ENCODE measurements around the gene LAD1.

The LAD1 gene

DNA sequence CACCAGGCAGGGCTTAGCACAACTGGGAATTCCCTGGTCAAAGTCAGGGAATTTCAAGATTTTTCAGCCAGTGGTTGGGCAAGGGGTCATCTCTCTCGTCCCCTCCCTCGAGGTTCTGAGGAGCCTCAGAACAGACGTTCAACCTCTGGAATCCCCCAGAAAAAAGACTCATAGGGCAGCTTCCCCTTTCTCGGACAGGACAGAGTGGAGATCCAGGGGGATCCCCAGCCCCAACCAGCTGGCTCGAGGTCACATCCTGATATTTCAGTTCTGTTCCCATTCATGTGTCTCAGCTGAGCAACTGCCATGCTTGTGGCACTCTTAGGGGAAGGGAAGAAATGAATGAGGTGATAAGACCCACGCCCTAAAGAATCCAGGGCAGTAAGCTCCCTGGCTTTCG lies 4.9 kb upstream of the LAD1 start:
- no peaks in the 10 kb centered on the region for H3K36me3 ChIP-seq (ENCODE audit: insufficient read depth, low read length)
- H3K27ac ChIP-seq (ENCODE audit: low read depth, low read length, poor library complexity, severe bottlenecking), result no peak overlapping the region
- no peak overlapping the region for H3K4me3 ChIP-seq (ENCODE audit: low read depth, low read length, poor library complexity, severe bottlenecking)
- H2AFZ ChIP-seq (ENCODE audit: low read length), result no peak overlapping the region
- H3F3A ChIP-seq (ENCODE audit: insufficient read depth, low read length), result no peaks in the 10 kb centered on the region
- H3K9me2 ChIP-seq (ENCODE audit: low read depth, low read length), result no peaks in the 10 kb centered on the region
- H3K4me1 ChIP-seq (ENCODE audit: insufficient read depth, low read length, severe bottlenecking), result no peaks in the 10 kb centered on the region
- no peaks in the 10 kb centered on the region for H4K20me1 ChIP-seq (ENCODE audit: insufficient read depth, low read length)
- H3K9ac ChIP-seq (ENCODE audit: low read length), result no peak overlapping the region
- H3K27me3 ChIP-seq (ENCODE audit: insufficient read depth, low read length), result peaks cover 7% of the 10 kb centered on the region; the same call in 1 of the 2 replicates
- H3K79me2 ChIP-seq (ENCODE audit: insufficient read depth, low read length), result no peaks in the 10 kb centered on the region
- H3K4me2 ChIP-seq (ENCODE audit: low read length), result no peak overlapping the region
- no peak for TF ChIP-seq CTCF (IDR thresholded peaks at IDR 0.05; ENCODE audit: low read length)
- TF ChIP-seq EZH2 (IDR thresholded peaks at IDR 0.05; ENCODE audit: borderline replicate concordance, low read length), result no peak
- H3K9me3 ChIP-seq (ENCODE audit: low read length), result no peaks in the 10 kb centered on the region

- no peaks in the 10 kb centered on the region for H3K4me1 ChIP-seq (ENCODE audit: insufficient read depth, low read length, severe bottlenecking)
- no peaks in the 10 kb centered on the region for H3K36me3 ChIP-seq (ENCODE audit: insufficient read depth, low read length)
- no peaks in the 10 kb centered on the region for H3K9me3 ChIP-seq (ENCODE audit: low read length)
- no peaks in the 10 kb centered on the region for H3F3A ChIP-seq (ENCODE audit: insufficient read depth, low read length)
- no peak overlapping the region for H2AFZ ChIP-seq (ENCODE audit: low read length)
- H3K9ac ChIP-seq (ENCODE audit: low read length), result no peak overlapping the region
- H3K9me2 ChIP-seq (ENCODE audit: low read depth, low read length), result no peaks in the 10 kb centered on the region
- H3K27me3 ChIP-seq (ENCODE audit: insufficient read depth, low read length), result peaks cover 7% of the 10 kb centered on the region; the same call in 1 of the 2 replicates
- no peak overlapping the region for H3K4me3 ChIP-seq (ENCODE audit: low read depth, low read length, poor library complexity, severe bottlenecking)
- H3K4me2 ChIP-seq (ENCODE audit: low read length), result no peak overlapping the region
- H3K27ac ChIP-seq (ENCODE audit: low read depth, low read length, poor library complexity, severe bottlenecking), result no peak overlapping the region
- H4K20me1 ChIP-seq (ENCODE audit: insufficient read depth, low read length), result no peaks in the 10 kb centered on the region
- H3K79me2 ChIP-seq (ENCODE audit: insufficient read depth, low read length), result no peaks in the 10 kb centered on the region
- TF ChIP-seq CTCF (IDR thresholded peaks at IDR 0.05; ENCODE audit: low read length) (no peak), EZH2 (IDR thresholded peaks at IDR 0.05; ENCODE audit: borderline replicate concordance, low read length) (no peak)
Measured at GRCh38 chr1:201403359-201403758, 4.2 kb upstream of the LAD1 start.

- no peak overlapping the region for H3K4me3 ChIP-seq (ENCODE audit: low read depth, low read length, poor library complexity, severe bottlenecking)
- no peaks in the 10 kb centered on the region for H3K79me2 ChIP-seq (ENCODE audit: insufficient read depth, low read length)
- H3K9me2 ChIP-seq (ENCODE audit: low read depth, low read length), result no peaks in the 10 kb centered on the region
- no peaks in the 10 kb centered on the region for H3K36me3 ChIP-seq (ENCODE audit: insufficient read depth, low read length)
- no peak overlapping the region for H3K9ac ChIP-seq (ENCODE audit: low read length)
- no peak overlapping the region for H3K4me2 ChIP-seq (ENCODE audit: low read length)
- H3F3A ChIP-seq (ENCODE audit: insufficient read depth, low read length), result no peaks in the 10 kb centered on the region
- peaks cover 7% of the 10 kb centered on the region; the same call in 1 of the 2 replicates for H3K27me3 ChIP-seq (ENCODE audit: insufficient read depth, low read length)
- no peaks in the 10 kb centered on the region for H4K20me1 ChIP-seq (ENCODE audit: insufficient read depth, low read length)
- no peaks in the 10 kb centered on the region for H3K4me1 ChIP-seq (ENCODE audit: insufficient read depth, low read length, severe bottlenecking)
- no peaks in the 10 kb centered on the region for H3K9me3 ChIP-seq (ENCODE audit: low read length)
- H3K27ac ChIP-seq (ENCODE audit: low read depth, low read length, poor library complexity, severe bottlenecking), result no peak overlapping the region
- TF ChIP-seq EZH2 (IDR thresholded peaks at IDR 0.05; ENCODE audit: borderline replicate concordance, low read length) (no peak), CTCF (IDR thresholded peaks at IDR 0.05; ENCODE audit: low read length) (no peak)
- H2AFZ ChIP-seq (ENCODE audit: low read length), result no peak overlapping the region
Measured at GRCh38 chr1:201401700-201402099, 2.6 kb upstream of the LAD1 start.

Data from OCI-LY1 (cell line).